CD1c-positive myeloid dendritic cell (primary cell): ENCODE data around the gene UXS1.
"Not testable (repeated sequence)": the region's sequence is repeated elsewhere in the genome, so short reads cannot be mapped to it uniquely, and the experiment has no call there.

Experiments used
- DNase-seq: peaks from one replicate; pipeline ENCODE4 v3.0.0-alpha.2; 2016; ENCODE audit errors: extremely low spot score

The UXS1 gene

DNA sequence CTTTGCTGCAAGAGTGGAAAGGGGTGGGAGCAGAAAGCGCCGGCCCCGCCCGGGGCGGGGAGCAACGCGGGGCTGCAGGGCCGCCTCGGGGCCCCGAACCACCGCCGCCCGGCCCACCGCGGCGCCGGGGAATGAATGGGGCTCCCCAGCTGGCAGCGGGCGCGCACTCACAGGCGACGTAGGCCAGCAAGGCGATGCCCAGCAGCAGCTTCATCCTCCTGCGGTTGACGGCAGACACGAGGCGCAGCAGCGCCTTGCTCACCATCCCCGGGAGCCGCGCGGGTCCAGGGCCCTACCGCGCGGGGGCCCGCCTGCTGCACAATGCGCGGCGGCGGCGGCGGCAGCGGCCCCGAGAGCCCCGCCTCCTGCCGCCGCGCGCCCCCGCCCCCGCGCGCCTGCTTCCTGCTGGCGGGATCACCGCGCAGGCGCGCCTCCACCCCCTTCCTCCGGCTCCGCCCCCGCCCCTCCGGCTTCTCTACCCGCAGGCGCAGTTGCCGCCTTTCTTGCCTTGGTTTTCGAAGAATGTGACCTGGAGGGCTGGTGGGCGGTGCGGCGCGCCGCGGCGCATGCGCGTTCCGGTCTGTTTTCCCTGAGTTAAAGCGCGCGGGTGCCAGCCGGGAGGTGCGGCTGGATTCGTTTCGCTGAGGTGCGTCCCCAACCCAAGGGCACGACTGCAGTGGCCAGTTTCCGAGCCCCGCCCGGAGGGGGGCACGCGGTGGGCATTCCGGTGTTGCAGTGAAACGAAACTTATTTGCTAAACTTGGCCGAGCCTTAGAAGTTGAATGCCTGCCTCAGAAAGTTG lies at the start of gene UXS1:
Gene UXS1 (minus strand): TSS at position 325 of the 802 bp plus-strand sequence. CDS start 60 bp downstream, at position 265.
- peak; percentile 100 for DNase-seq

DNA sequence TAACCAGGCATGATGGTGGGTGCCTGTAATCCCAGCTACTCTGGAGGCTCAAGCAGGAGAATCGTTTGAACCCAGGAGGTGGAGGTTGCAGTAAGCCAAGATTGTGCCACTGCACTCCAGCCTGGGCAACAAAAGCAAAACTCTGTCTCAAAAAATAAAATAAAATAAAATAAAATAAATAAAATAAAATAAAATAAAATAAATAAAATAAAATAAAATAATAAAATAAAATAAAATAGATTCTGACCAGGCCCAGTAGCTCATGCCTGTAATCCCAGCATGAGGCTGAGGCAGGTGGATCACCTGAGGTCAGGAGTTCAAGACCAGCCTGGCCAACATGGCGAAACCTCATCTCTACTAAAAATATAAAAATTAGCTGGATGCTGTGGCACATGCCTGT lies 45.4 kb upstream of the UXS1 start:
- not testable (repeated sequence) for DNase-seq

DNA sequence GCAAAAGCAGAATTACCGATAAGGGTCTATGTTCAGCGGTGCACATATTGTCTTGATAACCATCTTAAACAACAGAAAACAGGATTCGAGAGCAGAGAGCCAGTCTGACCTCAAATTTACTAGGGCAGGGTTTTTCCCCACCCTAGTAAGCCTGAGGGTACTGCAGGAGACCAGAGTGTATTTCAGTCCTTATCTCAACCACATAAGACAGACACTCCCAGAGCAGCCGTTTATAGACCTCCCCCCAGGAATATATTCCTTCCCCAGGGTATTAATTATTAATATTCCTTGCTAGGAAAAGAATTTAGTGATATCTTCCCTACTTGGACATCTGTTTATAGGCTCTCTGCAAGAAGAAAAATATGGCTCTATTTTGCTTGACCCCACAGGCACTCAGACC lies 41.3 kb upstream of the UXS1 start:
- not testable (repeated sequence) for DNase-seq

DNA sequence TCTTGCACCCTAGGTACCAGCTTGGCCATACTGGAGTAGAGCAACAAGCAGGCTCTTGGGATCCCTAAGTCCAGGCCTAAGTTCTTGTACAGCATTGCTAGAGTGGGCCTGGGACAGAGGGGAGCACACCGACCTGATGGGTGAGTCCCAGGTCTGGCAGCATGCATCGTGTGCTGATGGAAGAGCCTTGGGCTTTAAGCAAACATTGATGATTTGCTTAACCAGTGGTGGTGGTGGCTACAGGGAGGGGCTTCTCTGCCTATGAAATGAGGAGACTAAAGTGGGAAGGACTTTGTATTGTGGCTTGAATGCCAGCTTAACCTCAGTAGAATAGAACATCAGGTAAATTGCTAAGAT lies 39.2 kb upstream of the UXS1 start:
- no peak for DNase-seq

DNA sequence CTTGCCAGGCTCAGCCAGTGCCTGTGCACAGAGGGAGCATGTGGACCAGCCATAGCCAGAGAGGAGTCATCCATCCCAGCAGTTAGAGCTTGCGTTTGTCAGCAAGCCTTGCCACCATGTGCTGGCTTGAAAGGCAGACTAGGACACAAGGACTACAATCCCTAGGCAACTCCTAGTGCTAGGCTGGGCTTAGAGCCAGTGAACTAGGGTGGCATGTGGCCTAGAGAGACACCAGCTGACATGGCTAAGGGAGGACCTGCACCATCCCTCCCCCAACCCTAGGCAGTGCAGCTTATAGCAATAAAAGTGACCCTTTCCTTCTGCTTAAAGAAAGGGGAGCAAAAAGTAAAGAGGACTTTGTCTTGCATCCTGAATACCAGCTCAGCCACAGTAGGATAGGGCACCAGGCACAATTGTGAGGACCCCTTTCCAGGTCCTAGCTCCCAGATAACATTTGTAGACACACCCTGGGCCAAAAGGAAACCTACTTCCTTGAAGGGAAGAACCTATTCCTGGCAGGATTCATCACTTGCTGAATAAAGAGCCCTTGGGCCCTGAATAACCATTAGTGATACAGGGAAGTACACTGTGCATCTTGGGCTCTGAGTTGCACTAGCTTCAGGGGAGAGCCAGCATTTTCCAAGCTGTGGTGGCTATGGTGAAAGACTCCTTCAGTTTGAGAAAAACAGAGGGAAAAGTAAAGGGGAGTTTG lies 38.7 kb upstream of the UXS1 start:
- DNase-seq = no peak

DNA sequence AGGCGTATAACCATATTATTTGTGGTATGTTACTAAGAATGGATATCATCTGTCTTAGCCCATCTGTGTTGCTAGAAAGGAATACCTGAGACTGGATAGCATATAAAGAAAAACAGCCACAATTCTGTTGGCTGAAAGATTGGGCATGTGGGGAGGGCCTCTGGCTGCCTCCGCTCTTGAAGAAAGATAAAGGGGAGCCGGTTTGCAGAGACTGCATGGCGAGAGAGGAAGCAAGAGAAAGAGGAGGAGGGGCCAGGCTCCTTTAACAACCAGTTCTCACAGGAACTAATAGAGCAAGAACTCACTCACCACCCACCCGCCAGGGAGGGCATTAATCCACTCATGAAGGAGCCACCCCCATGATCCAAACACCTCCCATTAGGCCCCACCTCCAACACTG lies 29.2 kb upstream of the UXS1 start:
- DNase-seq = no peak

DNA sequence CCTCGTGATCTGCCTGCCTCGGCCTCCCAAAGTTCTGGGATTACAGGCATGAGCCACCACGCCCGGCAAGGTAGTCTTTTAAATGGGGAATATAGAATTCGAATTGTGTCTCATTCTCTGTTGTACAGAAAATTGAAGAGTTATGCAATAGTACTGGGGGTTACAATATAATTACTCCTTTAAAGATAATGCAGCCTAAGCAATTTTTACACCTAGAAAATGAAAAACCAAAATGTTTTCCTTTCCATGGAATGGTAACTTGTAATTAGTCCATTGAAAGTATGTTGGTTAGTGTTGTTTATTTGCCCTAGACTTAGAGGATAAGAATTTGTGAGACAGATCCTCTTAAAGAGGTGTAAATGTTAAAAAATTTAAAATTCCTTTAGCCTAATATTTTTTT lies 28.0 kb upstream of the UXS1 start:
- DNase-seq = not testable (repeated sequence)

DNA sequence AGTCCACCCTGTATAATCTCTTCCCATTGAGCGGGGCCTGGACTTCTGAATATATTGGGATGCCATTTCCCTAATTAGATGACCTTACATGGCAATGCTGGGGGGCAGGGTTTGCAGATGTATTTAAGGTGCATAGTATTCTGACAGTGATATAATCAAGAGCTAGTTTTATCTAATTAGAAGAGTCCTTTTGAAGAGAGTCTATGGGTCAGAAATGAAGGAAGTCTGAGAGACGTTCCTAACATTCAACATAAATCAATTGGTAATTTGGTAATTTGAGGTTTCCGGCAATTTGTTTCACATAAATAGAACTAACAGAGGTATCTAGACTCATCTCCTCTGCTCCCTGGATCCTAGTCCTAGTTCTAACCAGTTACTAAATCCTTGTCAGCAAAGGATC lies 25.7 kb upstream of the UXS1 start:
- no peak for DNase-seq

DNA sequence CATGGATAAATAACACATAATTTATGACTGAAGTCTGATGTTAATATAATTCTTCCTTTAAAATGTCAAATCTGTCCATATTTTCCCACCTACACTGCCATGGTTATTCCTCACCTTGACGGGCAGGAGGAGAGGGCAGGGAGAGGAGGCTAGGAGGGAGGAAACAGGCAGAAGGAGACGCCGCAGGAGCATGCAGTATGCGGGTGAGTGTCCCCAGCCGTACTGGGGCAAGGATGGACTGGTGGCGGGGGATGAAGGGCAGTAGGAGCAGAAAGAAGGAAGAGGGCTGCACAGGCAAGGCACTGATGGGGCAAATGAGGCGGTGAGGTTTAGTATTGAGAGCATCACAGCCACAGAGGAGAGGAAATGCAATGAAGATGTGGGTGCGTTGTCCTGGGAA lies 25.1 kb upstream of the UXS1 start:
- not testable (repeated sequence) for DNase-seq

DNA sequence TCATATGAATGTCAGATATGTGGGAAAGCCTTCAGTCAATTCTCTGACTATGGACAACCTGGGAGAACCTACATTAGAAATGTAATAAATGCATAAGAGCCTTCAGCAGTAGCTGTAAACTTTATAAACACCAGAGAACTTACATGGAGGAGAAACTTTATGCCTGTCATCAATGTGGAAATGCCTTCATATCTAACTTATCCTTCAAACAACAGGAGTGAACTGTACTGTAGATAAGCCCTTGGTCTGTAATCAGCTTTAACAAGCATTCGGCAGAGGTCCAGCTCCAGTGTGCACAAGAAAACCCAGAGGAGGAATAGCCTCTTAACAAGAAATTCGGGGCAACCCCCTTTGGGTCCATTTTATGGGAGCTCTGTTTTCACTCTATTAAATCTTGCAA lies 14.8 kb upstream of the UXS1 start:
- no peak for DNase-seq

DNA sequence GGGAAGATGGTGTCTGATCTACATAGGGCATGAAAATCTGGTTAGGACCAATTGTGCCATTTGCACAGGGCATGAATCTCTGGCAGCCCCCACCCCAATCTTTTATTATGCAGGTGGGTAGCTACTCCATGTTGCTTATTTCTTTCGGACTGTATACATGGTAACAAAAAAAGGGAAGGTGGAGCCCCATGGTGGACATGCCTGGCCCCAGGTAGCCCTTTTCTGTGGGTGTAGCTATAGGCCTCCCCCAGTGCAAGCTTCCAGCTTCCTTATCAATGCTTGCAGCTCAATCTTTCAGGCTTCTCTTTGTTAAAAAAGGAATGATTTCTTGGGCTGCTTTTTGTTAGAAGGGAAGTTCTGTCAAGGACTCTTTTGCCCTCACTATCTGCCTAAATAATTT lies 14.3 kb upstream of the UXS1 start:
- no peak for DNase-seq

DNA sequence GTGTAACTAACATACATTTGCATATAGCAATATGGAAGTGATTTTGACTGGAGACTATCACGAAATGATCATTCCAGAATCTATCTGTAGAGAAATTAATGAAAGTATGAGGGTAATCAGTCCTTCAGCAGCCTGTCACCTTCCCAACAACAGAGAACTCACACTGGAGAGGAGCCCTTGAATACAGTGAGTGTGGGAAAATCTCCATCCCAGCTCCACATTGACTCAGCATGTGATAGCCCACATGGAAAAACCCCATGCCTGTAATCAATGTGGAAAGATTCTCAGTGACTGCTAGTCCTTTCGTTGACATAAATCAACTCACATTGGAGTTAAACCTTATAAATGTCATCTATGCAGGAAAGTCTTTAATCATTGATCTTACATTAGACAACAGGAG lies 13.1 kb upstream of the UXS1 start:
- DNase-seq = no peak

DNA sequence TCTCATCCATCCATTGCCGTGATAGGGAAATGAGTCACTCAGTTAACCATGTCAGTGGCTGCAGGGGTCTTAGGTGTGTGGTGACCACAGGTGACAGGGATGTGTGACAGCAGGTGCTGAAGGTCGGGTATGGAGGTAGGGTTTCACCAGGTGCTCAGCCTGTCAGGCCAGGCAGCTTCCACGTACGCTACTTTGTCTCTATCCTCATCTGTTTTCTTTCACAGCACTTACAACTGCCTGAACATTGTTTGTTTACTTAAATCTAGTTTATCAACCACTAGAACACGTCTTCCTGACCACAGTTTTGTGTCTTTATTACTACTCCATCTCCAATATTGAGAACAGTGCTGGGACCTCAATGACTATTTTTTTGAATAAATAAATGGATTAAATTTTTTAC lies 11.4 kb upstream of the UXS1 start:
- DNase-seq = no peak

DNA sequence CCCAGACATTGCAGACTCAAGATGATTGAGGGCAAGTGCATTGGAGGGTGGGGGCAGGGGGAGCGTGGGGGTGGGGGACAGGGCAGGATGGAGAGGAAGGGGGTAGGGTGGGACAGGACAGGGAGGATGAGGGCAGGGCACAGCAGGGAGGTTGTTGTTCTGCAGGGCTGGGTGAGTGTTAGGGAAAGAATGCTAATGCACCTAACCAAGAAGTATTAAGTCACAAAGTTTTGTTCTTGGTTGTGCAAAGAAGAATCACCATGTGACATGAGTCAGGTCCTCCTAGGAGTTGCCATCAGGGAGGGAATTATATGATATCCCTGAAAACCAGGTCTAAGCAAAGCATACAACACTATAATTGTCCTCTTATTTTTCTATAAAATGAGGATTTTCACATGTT lies 10.4 kb upstream of the UXS1 start:
- DNase-seq = not testable (repeated sequence)

DNA sequence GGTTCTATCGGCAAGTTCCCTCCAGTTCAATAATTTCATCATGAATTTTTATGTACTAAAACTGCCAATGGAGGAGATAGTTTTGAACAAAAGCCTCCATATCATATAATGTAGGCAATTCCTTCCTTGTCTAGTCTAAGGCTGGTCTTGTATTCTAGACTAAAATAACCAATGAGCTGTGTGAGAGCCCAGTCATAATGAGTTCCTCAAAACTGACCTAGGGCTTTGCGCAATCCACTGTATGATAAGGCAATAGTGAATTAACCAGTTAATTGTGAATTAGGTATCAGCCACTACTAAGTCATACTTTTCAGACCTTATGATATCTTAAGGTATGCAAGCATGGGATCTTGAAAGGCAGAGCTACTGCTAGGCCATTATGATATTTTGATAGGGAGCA lies 7.6 kb upstream of the UXS1 start:
- peak; percentile 39 for DNase-seq

DNA sequence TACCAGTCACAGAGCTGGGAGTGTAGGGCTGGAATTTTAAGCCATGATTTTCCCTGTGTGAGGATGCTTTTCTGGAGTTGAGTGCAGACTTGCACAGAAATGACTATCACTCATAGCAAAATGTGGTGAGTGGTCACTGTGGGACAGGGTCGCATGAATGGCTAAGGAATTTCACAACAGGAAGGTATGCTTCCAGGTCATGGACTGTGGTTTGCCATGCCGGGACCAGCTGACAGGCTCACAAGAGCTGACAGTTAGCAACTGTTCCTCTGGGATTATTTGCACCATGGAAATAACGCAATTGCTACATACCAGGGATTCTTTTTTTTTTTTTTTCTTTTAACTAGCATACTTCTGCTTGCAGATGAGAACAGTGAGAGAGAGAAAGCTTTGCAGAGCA lies 3.8 kb upstream of the UXS1 start:
- DNase-seq = no peak

DNA sequence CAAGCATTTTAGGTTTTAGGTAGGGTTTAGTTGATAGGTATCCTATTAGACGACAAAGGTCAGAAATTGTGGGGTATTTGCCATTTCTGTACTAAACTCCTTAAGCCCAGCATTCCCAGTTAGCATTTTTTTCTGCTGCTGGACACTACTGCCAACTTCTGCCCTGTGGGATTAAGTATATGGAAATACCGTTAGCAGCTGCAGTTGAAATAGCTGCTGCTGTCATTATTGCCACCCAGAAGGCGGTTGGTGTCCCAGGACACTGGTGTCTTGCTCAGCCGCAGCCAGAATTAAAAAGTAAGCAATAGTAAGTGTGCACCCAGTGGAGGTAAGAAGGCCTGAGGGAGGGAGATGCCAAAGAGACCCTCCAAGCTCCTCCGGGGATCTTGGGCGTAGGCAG lies 1.9 kb upstream of the UXS1 start:
- DNase-seq = no peak

DNA sequence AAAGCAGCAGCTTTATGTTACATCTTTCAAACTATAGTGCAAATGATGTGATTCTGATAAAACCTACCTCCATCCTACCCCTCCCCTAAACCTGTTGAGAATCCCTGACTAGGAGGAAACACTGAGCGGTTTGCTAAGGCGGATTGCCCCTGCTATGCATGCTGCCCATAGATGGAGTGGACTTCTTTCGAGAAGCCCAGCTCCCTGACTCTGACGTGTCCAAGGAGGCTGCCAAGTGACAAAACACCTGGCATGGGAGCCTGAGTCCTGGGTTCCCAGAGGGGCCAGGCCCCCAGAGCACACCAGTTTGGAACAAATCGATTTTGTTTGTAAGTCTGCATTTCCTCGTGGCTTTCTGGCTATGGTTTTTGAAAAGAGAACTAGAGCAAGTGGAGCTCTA lies 1.4 kb upstream of the UXS1 start:
- no peak for DNase-seq

DNA sequence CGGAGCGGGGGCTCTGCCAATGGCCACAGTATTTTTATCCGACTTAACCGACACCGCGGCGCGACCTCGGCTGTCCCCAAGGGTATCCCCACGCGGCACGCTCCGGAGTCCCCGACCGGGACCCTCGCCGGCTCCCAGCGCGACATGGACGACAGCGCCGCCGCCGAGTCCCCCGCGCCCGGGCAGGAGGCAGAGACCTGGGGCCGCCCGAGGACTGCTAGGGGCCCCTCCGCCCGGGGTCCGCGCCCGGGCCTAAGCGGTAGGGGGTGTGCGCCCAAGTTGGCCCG lies 468 bp downstream of the UXS1 start:
- DNase-seq = no peak

DNA sequence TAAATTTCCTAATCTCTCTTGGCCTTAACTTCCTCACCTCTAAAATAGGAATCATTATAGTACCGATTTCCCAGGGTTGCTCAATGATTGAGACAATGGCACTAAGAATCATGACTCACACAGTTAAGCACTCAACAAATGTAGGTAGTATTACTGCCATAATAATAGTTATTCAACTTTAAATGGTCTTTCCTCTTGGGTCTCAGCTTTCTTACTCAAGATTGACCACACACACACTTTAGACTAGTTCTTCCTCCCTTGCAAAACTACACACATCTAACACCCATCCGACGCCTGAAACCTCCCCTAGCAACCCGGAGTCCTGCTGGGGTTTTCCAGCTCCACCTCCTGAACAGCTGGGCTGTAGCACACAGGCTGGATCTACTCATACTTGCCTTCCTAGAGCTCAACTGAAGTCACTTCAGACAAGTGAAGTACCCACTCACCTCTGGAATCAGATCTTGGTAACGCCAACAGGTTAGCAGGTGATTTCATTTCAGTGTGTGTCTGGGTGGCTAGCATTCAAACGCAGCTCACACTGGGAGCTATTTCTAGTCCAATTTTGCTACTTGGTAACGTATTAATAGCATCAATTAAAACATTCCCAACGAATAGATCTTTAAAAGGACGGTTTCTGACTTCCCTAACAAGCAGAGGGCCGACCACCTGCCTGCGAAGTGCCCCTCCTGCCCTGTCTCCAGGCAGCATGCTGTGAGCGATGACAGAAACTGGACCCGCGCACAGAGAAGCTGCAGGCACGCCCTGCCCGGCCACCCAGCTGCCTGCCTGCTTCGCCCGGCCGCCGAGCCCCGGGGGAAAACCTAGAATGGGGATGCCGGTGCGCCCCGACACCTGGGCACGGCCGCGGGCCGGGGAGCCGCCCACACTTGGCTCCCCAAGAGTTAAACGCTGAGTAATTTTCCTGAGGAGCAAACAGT lies 1.1 kb downstream of the UXS1 start:
- peak; percentile 86 for DNase-seq

DNA sequence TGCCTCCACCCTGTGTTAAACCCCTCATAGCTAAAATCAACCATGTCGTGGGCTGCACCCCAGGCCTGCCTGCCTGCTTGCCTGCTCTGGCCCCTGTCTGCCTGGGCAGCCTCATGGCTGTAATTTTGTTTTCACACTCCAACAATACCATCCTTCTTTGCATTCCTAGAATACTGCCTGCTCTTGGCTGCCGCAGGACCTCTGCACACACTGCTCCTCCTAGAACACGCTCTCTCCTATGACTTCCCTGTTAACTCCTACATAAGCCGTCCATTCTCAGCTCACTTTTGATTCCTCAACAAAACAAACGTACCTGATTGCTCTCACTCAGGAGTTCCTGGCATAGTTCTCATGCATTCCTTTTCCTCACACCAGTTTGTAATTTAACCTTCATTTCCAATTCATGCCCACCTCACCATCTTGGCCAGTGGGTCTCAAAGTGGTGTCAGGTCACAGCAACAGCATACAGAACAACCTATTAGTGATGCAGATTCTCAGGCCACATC lies 2.5 kb downstream of the UXS1 start:
- DNase-seq = peak; percentile 11

DNA sequence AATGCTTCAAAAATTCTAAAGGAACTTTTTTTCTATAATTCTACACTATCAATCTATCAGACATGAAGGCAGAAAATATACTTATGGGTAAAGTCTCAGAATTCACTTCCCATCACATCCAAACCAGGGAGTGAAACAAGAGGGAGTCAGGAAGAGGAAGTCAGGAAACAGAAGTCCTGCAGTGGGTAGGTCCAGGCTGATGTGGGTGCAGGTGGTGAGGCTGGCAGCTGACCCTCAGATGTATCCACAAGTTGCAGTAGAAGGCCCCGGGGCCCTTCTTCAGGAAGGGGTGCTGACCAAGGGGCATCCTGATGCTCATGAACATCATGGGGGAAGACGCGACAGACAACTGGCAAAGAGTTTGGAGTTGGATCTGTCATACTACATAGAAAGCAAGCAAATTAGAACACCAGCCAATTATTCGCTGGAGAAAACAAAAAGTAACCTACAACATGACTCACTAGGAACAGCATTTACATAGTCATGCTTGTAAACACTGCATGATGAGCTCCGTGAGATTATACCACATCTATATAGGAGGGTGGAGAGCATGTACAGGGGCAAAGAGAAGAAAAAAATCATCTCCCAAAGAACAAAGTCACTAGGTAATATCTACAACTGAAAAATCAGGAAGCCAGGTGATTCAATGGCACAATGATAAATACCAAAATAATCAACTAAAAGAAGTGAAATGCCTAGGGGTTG lies 4.2 kb downstream of the UXS1 start:
- DNase-seq = peak; percentile 52
